GM12878 (cell line): ENCODE measurements around the gene PAK5. TPM values are rescaled to one million over a fixed set of nuclear protein-coding genes. Genes with fewer than 3 reads are reported as not detected.

Experiments used
- ATAC-seq: fragments of 200-7000 bp; cut with Tn5 transposase; 3 replicates; pipeline ENCODE4 v1.9.1; 2020; ENCODE audit warnings: mild to moderate bottlenecking, moderate library complexity
- BruUV-seq: library from RNA; stranded (reverse); fragments of 400-500 nt; replicated peaks from 2 replicates; lab custom pipeline; 2021; lab: Mats Ljungman, UMichigan
- CTCF ChIA-PET: fragments of 300-600 bp; sonication (Branson Sonifier 250); formaldehyde crosslinking; extraction: SDS; loops from one replicate; lab custom pipeline; 2021; ENCODE audit warnings: inconsistent platforms; lab: Yijun Ruan, JAX
- POLR2A ChIA-PET: fragments of 350-600 bp; formaldehyde crosslinking; extraction: SDS; loops from one replicate; lab custom pipeline; 2021; ENCODE audit warnings: inconsistent platforms; lab: Charles Lee
- RAD21 ChIA-PET: fragments of 300-600 bp; sonication (Branson Sonifier 250); formaldehyde crosslinking; loops from one replicate; lab custom pipeline; 2023; ENCODE audit warnings: antibody characterized with exemption; ENCODE audit not compliant: unreplicated experiment; lab: Charles Lee
- SMC1A ChIA-PET: fragments of 300-600 bp; sonication (Branson Sonifier 250); formaldehyde crosslinking; loops from one replicate; lab custom pipeline; 2023; ENCODE audit not compliant: unreplicated experiment, uncharacterized antibody; lab: Charles Lee
- DNase-seq: peaks from one replicate; pipeline ENCODE4 v3.0.0-alpha.2; 2011; ENCODE audit warnings: low read depth, low spot score
- FAIRE-seq: peaks from 3 replicates; lab custom pipeline; 2011; peaks lifted over from hg19 to GRCh38; lab: Jason Lieb, UNC
- H2AFZ ChIP-seq: 2 replicates; pipeline ENCODE4 v1.6.0; 2011; ENCODE audit warnings: low read depth, low read length, control low read depth; ENCODE audit not compliant: control insufficient read depth
- H3K27ac ChIP-seq: 2 replicates; pipeline ENCODE4 v1.5.1; 2011; ENCODE audit warnings: control low read depth; ENCODE audit not compliant: control insufficient read depth, insufficient read depth
- H3K27me3 ChIP-seq, 2 experiments: replicated peaks in 1 of 2; 2 replicates each; pipeline versions ENCODE4 v1.6.0 to v1.6.1; 2011; ENCODE audit warnings: low read length in 1 of 2; ENCODE audit not compliant: control insufficient read depth in 2 of 2, insufficient read depth in 2 of 2
- H3K36me3 ChIP-seq, 2 experiments: 2 replicates each; pipeline ENCODE4 v1.5.1; 2011; ENCODE audit warnings: low read length in 1 of 2; ENCODE audit not compliant: control insufficient read depth in 2 of 2, insufficient read depth in 2 of 2
- H3K4me1 ChIP-seq: 2 replicates; pipeline ENCODE4 v1.6.1; 2011; ENCODE audit warnings: mild to moderate bottlenecking, low read length, moderate library complexity, mixed read lengths; ENCODE audit not compliant: control insufficient read depth, insufficient read depth
- H3K4me2 ChIP-seq: 2 replicates; pipeline ENCODE4 v1.6.0; 2011; ENCODE audit warnings: control low read depth; ENCODE audit not compliant: control insufficient read depth, insufficient read depth
- H3K4me3 ChIP-seq: fragments of 200-600 bp; sonication (generic); 2 replicates; pipeline ENCODE4 v1.5.1; 2016
- H3K79me2 ChIP-seq: 2 replicates; pipeline ENCODE4 v1.6.0; 2011; ENCODE audit warnings: low read length; ENCODE audit not compliant: control insufficient read depth, insufficient read depth
- H3K9ac ChIP-seq: 2 replicates; pipeline ENCODE4 v1.8.0; 2011; ENCODE audit warnings: low read length, control low read depth, mixed read lengths; ENCODE audit not compliant: control insufficient read depth, insufficient read depth
- H3K9me3 ChIP-seq: replicated peaks from 3 replicates; pipeline ENCODE4 v1.5.1; 2011; ENCODE audit warnings: mild to moderate bottlenecking, low read length; ENCODE audit not compliant: control insufficient read depth, insufficient read depth
- H4K20me1 ChIP-seq: 2 replicates; pipeline ENCODE4 v1.6.0; 2011; ENCODE audit not compliant: control insufficient read depth, insufficient read depth
- ATF2 ChIP-seq: IDR thresholded peaks from 2 replicates; pipeline ENCODE4 v1.6.1; 2012; ENCODE audit warnings: low read length, inconsistent platforms
- BACH1 ChIP-seq: fragments of 450-650 bp; IDR thresholded peaks from 2 replicates; pipeline ENCODE4 v1.6.1; 2017; ENCODE audit warnings: mild to moderate bottlenecking, borderline replicate concordance
- CBX3 ChIP-seq: fragments of 200-600 bp; sonication (generic); IDR thresholded peaks from 2 replicates; pipeline ENCODE4 v1.6.1; 2016; ENCODE audit warnings: low read depth, borderline replicate concordance
- EED ChIP-seq: sonication (generic); IDR thresholded peaks from 2 replicates; pipeline ENCODE4 v1.6.1; 2016; ENCODE audit warnings: antibody characterized with exemption, low read depth
- EGR1 ChIP-seq, 2 experiments: IDR thresholded peaks; 1 replicate in 1 of 2; 2 replicates in 1 of 2; pipeline ENCODE4 v1.6.1; 2011 to 2012; ENCODE audit warnings: low read depth in 2 of 2, low read length in 2 of 2, borderline replicate concordance in 1 of 2, mild to moderate bottlenecking in 1 of 2, moderate library complexity in 1 of 2
- FOXM1 ChIP-seq: IDR thresholded peaks from 2 replicates; pipeline ENCODE4 v1.6.1; 2012; ENCODE audit warnings: low read depth, mild to moderate bottlenecking, inconsistent platforms, low read length, moderate library complexity
- IRF4 ChIP-seq: IDR thresholded peaks from 2 replicates; pipeline ENCODE4 v1.6.1; 2011; ENCODE audit warnings: low read depth, low read length
- MYC ChIP-seq: IDR thresholded peaks from 2 replicates; pipeline ENCODE4 v1.6.1; 2011; ENCODE audit warnings: mild to moderate bottlenecking, low read length, moderate library complexity, inconsistent platforms; ENCODE audit not compliant: insufficient read depth, insufficient replicate concordance, insufficient read length, severe bottlenecking
- NBN ChIP-seq: fragments of 450-650 bp; IDR thresholded peaks from 2 replicates; pipeline ENCODE4 v1.6.1; 2016
- NFIC ChIP-seq: IDR thresholded peaks from 2 replicates; pipeline ENCODE4 v1.6.1; 2012; ENCODE audit warnings: low read depth, mild to moderate bottlenecking, inconsistent platforms, low read length, moderate library complexity
- NFYA ChIP-seq: IDR thresholded peaks from 2 replicates; pipeline ENCODE4 v1.6.1; 2011; ENCODE audit warnings: low read depth, mild to moderate bottlenecking, low read length, improper control_type of control experiment, borderline replicate concordance
- RB1 ChIP-seq: fragments of 450-650 bp; formaldehyde crosslinking; IDR thresholded peaks from 2 replicates; pipeline ENCODE4 v1.6.1; 2017; ENCODE audit warnings: mild to moderate bottlenecking, borderline replicate concordance
- SMC3 ChIP-seq: IDR thresholded peaks from 2 replicates; pipeline ENCODE4 v1.6.1; 2011; ENCODE audit warnings: low read length, improper control_type of control experiment, borderline replicate concordance
- USF2 ChIP-seq: IDR thresholded peaks from 2 replicates; pipeline ENCODE4 v1.6.1; 2011; ENCODE audit warnings: low read depth, low read length, improper control_type of control experiment, borderline replicate concordance
- ZBED1 ChIP-seq: IDR thresholded peaks from 2 replicates; pipeline ENCODE4 v1.6.1; 2016; ENCODE audit warnings: borderline replicate concordance
- ZSCAN29 ChIP-seq: fragments of 450-650 bp; IDR thresholded peaks from 2 replicates; pipeline ENCODE4 v1.6.1; 2017; ENCODE audit warnings: mild to moderate bottlenecking, moderate library complexity
- WGBS: methylation state at CpG from one replicate; pipeline ENCODE4 v1.1.6; 2016; ENCODE audit warnings: low lambda C conversion rate; ENCODE audit not compliant: insufficient replicate concordance, insufficient coverage; ENCODE audit errors: missing lambda C conversion rate; 5-methylcytosine and 5-hydroxymethylcytosine counted together
- in situ Hi-C: fragments of 300-500 bp; cut with MboI; formaldehyde crosslinking; loops from 9 replicates; pipeline ENCODE4 v1.14.3; 2018; ENCODE audit warnings: mixed read lengths
- intact Hi-C: fragments of 100-400 bp; cut with micrococcal nuclease; formaldehyde crosslinking; loops from one replicate; pipeline ENCODE4 v1.14.2; 2022; ENCODE audit not compliant: unreplicated experiment
- polyA plus RNA-seq, 11 experiments: library from polyadenylated mRNA; depleted of rRNA in 4 of 11; unstranded in 6 of 11; stranded (reverse) in 5 of 11; fragments of >200 nt; fragmentation: Nextera tagmentation in 4 of 11; fragmentation: Illumina TruSeq in 1 of 11; extraction: Ambion mirVana in 4 of 11; extraction: Trizol in 1 of 11; gene quantifications; 1 replicate in 1 of 11; 2 replicates in 10 of 11; pipeline versions ENCODE4 v1.2.1 to v1.2.3, GENCODE V29; 2011 to 2016; ENCODE audit warnings: inconsistent platforms in 2 of 11, missing spikeins in 2 of 11, low read depth in 1 of 11
- total RNA-seq, 4 experiments: library from RNA; depleted of rRNA in 3 of 4; stranded (reverse); fragments of >200 nt in 3 of 4; fragmentation: Illumina TruSeq in 1 of 4; extraction: Trizol in 1 of 4; gene quantifications; 2 replicates each; pipeline versions ENCODE4 v1.2.1 to v1.2.3, GENCODE V29; 2013 to 2021
- TF ChIP-seq, protein P1 (sequence below): IDR thresholded peaks from 2 replicates; pipeline ENCODE4 v1.6.1; 2012; ENCODE audit warnings: improper control_type of control experiment, low read depth, low read length; ENCODE audit not compliant: insufficient replicate concordance

Gene PAK5
- total and polyA plus RNA-seq, 10 of the 15 experiments (the other 5 are each of a cell fraction or from before 2014, with no cell fraction given): not detected

- peak overlapping the region; percentile 75 for H3K4me2 ChIP-seq
- TF ChIP-seq, protein P1, sequence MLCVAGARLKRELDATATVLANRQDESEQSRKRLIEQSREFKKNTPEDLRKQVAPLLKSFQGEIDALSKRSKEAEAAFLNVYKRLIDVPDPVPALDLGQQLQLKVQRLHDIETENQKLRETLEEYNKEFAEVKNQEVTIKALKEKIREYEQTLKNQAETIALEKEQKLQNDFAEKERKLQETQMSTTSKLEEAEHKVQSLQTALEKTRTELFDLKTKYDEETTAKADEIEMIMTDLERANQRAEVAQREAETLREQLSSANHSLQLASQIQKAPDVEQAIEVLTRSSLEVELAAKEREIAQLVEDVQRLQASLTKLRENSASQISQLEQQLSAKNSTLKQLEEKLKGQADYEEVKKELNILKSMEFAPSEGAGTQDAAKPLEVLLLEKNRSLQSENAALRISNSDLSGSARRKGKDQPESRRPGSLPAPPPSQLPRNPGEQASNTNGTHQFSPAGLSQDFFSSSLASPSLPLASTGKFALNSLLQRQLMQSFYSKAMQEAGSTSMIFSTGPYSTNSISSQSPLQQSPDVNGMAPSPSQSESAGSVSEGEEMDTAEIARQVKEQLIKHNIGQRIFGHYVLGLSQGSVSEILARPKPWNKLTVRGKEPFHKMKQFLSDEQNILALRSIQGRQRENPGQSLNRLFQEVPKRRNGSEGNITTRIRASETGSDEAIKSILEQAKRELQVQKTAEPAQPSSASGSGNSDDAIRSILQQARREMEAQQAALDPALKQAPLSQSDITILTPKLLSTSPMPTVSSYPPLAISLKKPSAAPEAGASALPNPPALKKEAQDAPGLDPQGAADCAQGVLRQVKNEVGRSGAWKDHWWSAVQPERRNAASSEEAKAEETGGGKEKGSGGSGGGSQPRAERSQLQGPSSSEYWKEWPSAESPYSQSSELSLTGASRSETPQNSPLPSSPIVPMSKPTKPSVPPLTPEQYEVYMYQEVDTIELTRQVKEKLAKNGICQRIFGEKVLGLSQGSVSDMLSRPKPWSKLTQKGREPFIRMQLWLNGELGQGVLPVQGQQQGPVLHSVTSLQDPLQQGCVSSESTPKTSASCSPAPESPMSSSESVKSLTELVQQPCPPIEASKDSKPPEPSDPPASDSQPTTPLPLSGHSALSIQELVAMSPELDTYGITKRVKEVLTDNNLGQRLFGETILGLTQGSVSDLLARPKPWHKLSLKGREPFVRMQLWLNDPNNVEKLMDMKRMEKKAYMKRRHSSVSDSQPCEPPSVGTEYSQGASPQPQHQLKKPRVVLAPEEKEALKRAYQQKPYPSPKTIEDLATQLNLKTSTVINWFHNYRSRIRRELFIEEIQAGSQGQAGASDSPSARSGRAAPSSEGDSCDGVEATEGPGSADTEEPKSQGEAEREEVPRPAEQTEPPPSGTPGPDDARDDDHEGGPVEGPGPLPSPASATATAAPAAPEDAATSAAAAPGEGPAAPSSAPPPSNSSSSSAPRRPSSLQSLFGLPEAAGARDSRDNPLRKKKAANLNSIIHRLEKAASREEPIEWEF: no peak
- TF ChIP-seq EED: peak; percentile 63; the same call in 1 of the 2 replicates
- peak; percentile 68 for TF ChIP-seq ATF2
- peak; percentile 49; the same call in 1 of the 2 replicates for TF ChIP-seq NFIC
- TF ChIP-seq NBN: no peak
- TF ChIP-seq RB1: no peak
- no peak for TF ChIP-seq USF2
- TF ChIP-seq ZSCAN29: no peak
- TF ChIP-seq ZBED1: peak; percentile 60; the same call in 1 of the 2 replicates
- TF ChIP-seq MYC: no peak
- no peak for TF ChIP-seq CBX3
- no peak for TF ChIP-seq BACH1
- TF ChIP-seq NFYA: no peak
- TF ChIP-seq EGR1 (IDR thresholded peaks at IDR 0.05; ENCODE audit: borderline replicate concordance in 1 of 2, low read depth in 2 of 2, low read length in 2 of 2): no peak
- TF ChIP-seq IRF4: peak; percentile 97
- TF ChIP-seq SMC3: no peak
- no peak for TF ChIP-seq FOXM1
Observed at GRCh38 chr20:9615766-9616454, 223.0 kb downstream of the PAK5 start.

More at GRCh38 chr20:9615766-9616454, 223.0 kb downstream of the PAK5 start:
- SMC1A ChIA-PET: no interaction called here
- Histone ChIP-seq H3K27ac (peak overlapping the region; percentile 49; the same call in 1 of the 2 replicates), H2AFZ (no peak overlapping the region), H4K20me1 (no peaks in the 10 kb centered on the region), H3K4me3 (no peak overlapping the region), H3K9ac (no peak overlapping the region), H3K27me3 (no peaks in the 10 kb centered on the region), H3K36me3 (no peaks in the 10 kb centered on the region), H3K4me1 (peaks cover 18% of the 10 kb centered on the region), H3K79me2 (no peaks in the 10 kb centered on the region), H3K9me3 (no peaks in the 10 kb centered on the region; the same call in 2 of the 3 replicates)
- DNase-seq: peak; percentile 57
- peak; percentile 96 for ATAC-seq
- BruUV-seq: no TSS peak
- 15% methylated on average over 8 of the region's 8 CpGs for WGBS
- RAD21 ChIA-PET: no interaction called here
- intact Hi-C loops: loop anchor here (2.0 to 10.0 kb wide), 7 partner anchors 297 to 1926 kb away; no protein-coding TSS in a partner anchor
- POLR2A ChIA-PET: no interaction called here
- in situ Hi-C loops: loop anchor here (5.0 to 10.0 kb wide), 2 partner anchors 476 to 809 kb away; no protein-coding TSS in a partner anchor
- CTCF ChIA-PET: interaction anchor here (1.0 to 12.0 kb wide), 3 partner anchors 207 to 1656 kb away, joined by 3 to 235 read pairs (median 83); no protein-coding TSS in a partner anchor
- FAIRE-seq: peak; percentile 79
